HG02973 (cell line): ENCODE data around the gene AOC2.
"Not testable (repeated sequence)": the region's sequence is repeated elsewhere in the genome, so short reads cannot be mapped to it uniquely, and the experiment has no call there.

Experiments
- ATAC-seq: cut with Tn5 transposase; IDR thresholded peaks from one replicate; pipeline ENCODE4 v1.9.1; 2021; ENCODE audit warnings: moderate library complexity; ENCODE audit not compliant: unreplicated experiment

The AOC2 gene

DNA sequence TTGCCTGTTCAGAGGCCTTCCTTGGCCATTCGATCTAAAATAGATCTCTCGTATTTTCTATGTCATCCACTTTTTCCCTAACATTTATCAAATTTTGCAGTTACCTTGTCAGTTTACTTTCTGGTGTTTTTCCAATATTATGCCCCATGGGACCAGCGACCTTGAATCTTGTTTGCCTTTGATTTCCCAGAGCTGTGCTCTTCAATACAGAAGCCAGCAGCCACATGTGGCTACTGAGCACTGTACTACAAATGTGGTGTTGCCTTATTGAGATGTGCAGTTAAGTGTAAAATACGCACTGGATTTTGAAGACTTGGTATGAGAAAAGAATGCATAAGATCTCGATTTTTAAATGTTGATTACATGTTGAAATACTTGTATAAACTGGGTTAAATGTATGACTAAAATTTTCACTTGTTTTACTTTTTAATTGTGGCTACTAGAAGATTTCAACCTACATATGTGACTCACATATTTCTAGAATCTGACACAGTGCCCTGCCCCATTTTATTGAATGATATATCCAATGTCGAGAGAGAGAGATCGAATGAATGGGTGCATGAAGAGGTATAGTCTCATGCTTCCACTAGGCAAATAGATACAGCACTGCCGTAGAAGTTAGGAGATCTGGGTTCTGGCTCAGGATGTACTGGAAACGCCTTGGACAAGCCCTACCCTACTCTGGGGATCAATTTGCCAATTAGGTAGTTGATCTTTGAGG is 12.0 kb upstream of the AOC2 start:
- ATAC-seq = no peak

DNA sequence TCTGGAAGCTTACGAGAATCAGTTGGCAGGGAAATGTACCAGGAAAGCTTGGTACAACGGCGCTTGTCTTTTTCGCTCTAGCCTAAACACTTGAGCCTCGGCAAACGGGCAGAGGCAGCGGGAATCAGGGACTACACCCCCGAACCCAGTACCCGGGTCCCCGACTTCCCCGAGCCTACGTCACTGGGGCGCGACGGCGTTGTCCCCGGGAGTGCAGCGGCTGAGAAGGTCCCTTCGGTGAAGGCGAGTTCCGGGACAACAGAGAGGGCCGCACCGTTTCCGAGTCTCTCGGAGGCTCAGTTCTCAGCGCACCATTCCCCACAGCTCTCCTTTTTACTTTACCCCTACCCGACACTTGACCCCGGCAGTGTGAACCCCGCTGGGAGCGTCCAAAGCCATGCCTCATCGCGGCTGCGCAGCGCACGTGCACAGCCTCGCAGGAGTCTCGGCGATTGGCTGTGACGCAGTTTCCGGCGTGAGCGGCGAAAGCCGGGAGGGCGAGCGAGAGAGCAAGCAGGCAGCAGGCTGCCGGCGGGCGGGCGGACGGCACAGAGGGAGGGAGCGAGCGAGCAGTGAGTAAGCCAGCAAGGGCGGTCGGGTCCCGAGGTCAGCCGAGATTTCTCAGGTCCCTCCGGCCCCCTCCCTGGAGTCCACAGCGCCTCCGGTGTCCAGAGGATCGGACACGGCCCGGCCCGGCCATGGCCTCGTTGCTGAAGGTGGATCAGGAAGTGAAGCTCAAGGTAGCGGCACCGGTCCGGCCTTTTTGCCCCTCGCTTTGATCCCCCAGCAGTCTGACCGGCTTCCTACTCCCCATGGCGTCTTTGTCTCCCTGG is 11.2 kb upstream of the AOC2 start, which contains the start of gene PSME3:
Gene PSME3 (plus strand): TSS at position 464 of the 833 bp plus-strand sequence. CDS start 235 bp downstream, at position 699.
- ATAC-seq = peak; percentile 76

DNA sequence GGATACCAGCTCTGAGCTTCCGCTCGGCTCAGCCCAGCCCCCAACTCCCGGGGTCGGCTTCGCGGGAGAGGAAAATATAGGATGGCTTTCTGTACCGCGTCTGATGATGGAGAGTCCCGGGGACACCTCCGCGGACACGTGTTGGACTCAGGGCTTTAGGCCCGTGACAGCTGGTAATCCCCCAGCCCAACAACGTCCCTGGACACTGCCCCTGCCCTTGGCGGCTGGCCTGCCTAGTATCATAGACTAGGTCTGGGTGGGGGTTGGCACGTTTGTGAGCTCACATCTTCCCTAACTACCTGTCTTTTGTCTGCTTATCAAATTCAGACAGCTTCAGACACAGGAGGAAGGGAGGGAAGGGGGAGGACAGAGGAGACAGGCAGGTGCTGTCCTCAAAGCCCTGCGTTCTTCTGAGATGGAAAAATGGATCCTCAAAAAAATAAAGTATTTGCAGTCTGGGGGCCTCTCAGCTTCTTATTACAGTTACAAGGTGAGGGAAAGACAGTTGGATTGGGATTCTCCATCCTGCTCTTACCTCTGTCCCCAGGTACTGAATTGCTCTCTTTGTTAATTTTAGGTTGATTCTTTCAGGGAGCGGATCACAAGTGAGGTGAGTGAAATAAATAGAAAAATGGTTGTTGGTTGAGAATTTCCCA is 10.5 kb upstream of the AOC2 start:
- ATAC-seq = no peak

DNA sequence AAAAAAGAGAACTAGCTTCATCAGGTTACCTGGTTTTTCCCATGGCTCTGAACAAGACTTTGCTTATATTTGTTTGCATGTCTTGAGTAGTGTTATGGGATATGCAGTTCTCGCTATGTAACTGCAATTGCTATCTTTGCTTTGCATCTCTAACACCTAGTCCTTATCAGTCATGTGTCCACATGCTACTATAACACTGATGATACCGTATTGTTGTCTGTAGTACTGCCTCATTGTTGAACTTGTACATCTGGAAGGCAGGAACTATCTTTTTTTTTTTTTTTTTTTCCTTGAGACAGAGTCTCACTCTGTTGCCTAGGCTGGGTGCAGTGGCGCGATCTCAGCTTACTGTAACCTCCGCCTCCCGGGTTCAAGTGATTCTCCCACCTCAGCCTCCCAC is 8.6 kb upstream of the AOC2 start:
- ATAC-seq = no peak

DNA sequence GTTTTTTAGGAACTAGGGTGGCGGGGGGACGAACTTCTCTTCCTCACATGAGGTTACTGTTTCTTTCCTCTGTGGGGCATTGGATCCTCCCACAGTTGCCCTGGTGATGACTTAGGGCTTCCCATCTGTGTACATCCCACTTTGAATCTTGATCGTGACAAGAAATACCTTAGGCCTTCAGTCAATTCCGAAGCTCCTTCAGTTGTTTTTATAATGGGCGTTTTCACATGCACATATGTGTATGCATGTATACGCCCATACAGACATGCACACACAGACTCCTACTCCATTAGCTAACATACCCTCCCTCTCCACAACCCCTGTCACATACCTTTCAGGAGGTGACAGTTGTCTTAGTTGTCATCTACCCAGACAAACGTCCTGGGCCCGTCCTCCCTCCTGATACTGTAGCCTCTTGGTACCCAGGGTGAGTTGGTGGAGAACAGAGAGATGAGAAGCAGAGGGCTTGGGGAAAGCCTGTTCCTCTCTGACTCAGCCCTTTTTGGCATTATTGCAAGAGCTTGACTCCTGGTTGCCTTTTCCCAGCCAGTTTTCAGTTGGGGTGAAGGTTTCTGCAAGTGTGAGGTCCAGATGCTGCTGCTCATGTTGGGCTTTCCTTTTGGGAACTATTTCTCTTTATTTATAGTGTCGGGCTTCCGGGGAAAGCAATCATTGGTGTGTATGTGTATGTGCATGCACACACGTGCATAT is 2.2 kb upstream of the AOC2 start:
- no peak for ATAC-seq

DNA sequence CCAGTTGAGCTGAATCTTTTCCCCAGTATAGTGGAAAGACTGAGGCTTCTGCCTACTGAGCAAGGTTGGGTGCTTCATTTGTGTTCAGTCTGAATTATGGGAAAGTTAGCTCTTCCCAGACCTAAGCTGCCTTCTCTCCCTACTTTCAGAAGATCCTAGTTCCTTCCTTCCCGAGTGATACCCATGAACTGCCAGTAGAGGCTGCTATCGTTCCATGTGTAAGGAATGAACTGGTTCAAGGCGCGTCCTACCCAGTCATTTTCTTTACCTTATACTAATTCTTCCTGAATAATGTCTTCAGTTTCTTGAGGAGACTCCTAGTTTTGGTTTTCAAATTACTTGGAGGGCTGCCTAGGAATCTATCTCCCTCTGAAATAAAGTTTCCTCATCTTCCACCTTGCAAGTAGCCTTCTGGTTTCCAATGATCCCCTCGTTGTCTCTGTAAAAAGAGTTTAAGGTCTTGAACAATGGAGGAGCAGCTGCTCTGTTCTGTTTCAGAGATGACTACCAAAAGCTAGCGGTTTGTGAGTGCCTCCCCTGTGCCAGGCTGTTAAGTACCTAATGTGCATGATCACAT is 934 bp upstream of the AOC2 start:
- ATAC-seq = no peak

DNA sequence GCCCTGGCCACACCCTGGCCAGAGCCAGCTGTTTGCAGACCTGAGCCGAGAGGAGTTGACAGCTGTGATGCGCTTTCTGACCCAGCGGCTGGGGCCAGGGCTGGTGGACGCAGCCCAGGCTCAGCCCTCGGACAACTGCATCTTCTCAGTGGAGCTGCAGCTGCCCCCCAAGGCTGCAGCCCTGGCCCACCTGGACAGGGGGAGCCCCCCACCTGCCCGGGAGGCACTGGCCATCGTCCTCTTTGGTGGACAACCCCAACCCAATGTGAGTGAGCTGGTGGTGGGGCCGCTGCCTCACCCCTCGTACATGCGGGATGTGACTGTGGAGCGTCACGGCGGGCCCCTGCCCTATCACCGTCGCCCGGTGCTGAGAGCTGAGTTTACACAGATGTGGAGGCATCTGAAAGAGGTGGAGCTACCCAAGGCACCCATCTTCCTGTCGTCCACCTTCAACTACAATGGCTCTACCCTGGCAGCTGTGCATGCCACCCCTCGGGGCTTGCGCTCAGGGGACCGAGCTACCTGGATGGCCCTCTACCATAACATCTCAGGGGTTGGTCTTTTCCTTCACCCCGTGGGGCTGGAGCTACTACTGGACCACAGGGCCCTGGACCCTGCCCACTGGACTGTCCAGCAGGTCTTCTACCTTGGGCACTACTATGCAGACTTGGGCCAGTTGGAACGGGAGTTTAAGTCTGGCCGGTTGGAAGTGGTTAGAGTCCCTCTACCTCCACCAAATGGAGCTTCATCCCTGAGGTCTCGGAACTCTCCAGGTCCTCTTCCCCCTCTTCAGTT is 578 bp downstream of the AOC2 start:
- ATAC-seq = no peak

DNA sequence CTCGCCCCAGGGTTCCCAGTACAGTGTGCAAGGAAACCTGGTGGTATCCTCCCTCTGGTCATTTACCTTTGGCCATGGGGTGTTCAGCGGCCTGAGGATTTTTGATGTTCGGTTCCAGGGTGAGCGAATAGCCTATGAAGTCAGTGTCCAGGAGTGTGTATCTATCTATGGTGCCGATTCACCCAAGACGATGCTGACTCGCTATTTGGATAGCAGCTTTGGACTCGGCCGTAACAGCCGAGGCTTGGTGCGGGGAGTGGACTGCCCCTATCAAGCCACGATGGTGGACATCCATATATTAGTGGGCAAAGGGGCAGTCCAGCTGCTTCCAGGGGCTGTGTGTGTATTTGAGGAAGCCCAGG is 1.2 kb downstream of the AOC2 start:
- ATAC-seq = no peak

DNA sequence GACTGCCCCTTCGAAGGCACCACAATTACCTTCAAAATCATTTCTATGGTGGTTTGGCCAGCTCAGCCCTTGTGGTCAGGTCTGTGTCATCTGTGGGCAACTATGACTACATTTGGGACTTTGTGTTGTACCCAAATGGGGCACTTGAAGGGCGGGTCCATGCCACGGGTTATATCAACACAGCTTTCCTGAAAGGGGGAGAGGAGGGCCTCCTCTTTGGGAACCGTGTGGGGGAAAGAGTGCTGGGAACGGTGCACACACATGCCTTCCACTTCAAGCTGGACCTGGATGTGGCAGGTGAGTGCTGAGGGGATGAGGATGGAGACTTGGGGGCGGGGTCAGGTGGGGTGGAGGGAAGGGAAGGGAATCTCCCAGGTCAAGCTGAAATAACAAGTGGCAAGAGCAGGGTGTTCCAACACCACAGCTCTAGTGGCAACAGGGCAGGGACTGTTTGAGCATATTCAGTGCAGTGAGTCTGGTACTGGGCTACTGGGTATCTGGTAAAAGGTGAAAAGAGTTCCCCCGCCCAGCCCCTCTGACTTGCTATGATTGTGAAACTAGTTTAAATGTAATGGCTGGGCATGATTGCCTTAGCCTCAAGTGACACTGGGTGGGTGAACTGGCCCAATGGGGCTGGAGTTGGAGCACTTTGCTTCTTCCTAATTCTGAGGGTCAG is 1.7 kb downstream of the AOC2 start:
- ATAC-seq = no peak

DNA sequence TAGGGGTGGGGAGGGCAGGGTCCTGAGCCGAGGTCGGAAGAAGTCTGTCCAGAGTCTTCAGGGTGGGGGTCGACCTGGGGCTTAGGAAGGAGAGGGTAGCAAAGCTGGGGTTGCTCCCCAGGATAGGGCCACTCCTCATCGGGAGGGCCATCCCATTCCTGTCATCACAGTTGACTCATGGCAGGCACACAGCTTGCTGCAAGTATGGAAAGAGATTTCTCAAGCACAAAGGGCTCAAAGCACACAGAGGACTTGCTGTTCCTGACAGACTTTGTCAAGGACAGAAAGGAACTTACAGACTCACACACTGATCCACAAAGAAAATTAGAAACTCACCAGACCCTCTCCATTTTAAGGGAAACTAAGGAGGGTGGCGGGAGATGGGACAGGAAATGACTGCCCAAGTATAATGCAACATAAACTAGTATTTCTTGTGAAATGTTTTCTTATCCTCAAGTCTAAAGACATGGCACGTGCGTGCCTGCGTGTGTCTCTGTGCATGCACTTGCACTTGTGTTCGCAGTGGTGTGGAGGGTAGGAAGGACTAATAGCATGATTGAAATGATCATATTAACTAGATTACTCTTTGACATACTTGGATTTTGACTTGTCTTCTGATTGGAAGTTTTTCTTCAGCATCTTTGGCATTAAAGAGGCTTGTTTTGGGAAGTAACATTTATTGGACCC is 2.4 kb downstream of the AOC2 start:
- no peak for ATAC-seq

DNA sequence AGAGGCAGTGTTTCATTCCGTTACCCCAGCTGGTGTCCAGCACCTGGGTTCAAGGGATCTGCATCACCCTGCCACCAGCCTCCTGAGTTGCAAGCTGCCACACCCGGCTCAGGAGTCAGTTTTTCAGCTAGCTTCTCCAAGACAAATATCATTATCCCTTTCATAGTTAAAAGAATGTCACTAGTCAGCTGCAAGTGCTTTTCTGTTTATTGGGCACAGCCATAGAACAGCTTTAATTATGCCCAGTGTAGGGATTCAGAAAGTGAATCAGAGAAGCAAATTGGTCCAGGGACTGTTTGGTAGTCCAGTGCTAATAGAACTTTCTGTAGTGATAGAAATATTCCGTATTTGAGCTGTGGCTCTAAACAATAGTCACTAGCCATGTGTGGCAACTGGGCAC is 3.7 kb downstream of the AOC2 start:
- no peak for ATAC-seq

DNA sequence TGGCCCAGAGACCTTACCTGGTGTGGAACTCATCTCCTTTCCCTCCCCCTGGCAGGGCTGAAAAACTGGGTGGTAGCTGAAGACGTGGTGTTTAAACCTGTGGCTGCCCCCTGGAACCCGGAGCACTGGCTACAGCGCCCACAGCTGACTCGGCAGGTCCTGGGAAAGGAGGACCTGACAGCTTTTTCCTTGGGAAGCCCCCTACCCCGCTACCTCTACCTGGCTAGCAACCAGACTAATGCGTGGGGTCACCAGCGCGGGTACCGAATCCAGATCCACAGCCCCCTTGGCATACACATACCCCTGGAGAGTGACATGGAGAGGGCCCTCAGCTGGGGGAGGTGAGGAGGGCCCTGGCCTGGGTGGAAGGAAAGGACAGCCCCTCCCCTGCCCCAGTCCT is 4.7 kb downstream of the AOC2 start:
- no peak for ATAC-seq

DNA sequence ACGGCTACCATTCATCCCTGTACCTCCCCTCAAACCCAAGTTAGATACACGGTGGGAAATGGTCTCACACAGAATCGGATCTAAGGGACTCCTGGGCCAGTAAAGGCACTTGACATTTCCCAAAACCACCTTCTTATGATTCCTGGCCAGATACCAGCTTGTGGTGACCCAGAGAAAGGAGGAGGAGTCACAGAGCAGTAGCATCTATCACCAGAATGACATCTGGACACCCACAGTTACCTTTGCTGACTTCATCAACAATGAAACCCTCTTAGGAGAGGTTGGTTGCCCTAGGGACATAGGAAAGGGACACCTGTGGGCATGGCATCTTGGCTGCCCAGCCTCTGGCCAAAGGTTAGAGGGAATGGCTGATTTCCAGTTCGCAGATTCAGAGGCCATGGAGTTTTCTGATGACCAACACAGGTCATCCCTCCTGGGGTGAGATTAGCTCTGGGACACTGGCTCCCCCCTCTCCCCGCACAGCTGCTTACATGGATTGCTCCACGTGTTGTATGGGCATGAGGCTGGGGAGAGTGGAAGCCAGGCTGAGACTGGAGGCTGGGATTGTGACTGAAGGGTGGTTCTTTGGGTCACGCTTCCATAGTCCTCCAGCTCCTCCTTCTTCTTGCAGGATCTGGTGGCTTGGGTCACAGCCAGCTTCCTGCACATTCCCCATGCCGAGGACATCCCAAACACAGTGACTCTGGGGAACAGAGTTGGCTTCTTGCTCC is 5.2 kb downstream of the AOC2 start:
- ATAC-seq = no peak

DNA sequence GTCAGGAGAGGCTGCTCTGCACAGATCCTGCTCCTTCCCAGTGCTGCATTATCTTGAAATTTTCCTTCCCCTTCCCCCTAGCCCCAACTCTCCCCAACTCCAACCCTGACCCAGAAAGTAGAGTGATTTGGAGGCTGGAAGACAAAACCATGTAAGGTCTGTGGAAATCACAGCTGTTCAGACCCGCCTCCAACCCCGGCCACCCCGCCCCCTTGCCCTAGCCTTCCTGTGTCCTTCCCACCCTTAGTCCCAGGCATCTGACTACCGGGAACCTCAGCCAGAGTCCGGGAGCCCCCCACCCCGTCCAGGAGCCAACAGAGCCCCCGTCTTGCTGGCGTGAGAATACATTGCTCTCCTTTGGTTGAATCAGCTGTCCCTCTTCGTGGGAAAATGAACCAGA is 6.6 kb downstream of the AOC2 start, which contains the start of gene AOC3:
Gene AOC3 (plus strand): TSS at position 246 of the 400 bp plus-strand sequence. CDS start 145 bp downstream, at position 391.
- ATAC-seq = no peak

DNA sequence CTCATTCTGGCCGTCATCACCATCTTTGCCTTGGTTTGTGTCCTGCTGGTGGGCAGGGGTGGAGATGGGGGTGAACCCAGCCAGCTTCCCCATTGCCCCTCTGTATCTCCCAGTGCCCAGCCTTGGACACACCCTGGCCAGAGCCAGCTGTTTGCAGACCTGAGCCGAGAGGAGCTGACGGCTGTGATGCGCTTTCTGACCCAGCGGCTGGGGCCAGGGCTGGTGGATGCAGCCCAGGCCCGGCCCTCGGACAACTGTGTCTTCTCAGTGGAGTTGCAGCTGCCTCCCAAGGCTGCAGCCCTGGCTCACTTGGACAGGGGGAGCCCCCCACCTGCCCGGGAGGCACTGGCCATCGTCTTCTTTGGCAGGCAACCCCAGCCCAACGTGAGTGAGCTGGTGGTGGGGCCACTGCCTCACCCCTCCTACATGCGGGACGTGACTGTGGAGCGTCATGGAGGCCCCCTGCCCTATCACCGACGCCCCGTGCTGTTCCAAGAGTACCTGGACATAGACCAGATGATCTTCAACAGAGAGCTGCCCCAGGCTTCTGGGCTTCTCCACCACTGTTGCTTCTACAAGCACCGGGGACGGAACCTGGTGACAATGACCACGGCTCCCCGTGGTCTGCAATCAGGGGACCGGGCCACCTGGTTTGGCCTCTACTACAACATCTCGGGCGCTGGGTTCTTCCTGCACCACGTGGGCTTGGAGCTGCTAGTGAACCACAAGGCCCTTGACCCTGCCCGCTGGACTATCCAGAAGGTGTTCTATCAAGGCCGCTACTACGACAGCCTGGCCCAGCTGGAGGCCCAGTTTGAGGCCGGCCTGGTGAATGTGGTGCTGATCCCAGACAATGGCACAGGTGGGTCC is 7.2 kb downstream of the AOC2 start:
- ATAC-seq = not testable (repeated sequence)

DNA sequence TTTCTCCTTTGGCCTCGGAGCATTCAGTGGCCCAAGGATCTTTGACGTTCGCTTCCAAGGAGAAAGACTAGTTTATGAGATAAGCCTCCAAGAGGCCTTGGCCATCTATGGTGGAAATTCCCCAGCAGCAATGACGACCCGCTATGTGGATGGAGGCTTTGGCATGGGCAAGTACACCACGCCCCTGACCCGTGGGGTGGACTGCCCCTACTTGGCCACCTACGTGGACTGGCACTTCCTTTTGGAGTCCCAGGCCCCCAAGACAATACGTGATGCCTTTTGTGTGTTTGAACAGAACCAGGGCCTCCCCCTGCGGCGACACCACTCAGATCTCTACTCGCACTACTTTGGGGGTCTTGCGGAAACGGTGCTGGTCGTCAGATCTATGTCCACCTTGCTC is 8.0 kb downstream of the AOC2 start:
- ATAC-seq = no peak

DNA sequence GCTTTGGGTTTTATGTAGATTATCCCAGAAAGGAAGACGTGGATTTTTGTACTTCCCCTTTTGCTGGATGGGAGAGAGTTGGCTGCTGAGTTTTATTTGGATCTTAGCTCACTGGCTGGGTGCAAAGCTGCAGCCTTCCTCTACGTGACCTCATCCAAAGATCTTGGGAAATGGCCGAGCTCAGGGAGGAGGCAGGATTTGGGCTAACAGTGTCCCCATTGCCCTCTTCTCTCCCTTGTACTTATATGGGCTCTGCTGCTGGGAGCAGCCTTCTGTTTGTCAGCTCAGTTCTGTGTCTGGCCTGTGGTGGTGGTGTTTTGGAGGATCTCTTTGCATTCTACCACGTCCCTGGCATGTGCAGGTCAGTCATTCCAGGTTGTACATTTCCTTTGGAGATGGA is 8.6 kb downstream of the AOC2 start:
- ATAC-seq = no peak
